Measurements from ENCODE around the gene HOXA7. TPM values are rescaled to one million over a fixed set of nuclear protein-coding genes. Genes with fewer than 3 reads are reported as not detected.

Gene HOXA7
- total and polyA plus RNA-seq, 7 donors, result 4.7 to 23.9 (median 9.1) TPM

GRCh38 chr7:27185854-27186667, 29.6 kb upstream of the HOXA7 start:
- Histone ChIP-seq H3K27me3 (peaks cover 0 to 17% (median 0%) of the 10 kb centered on the region in 3 donors), H3K9me3 (no peaks in the 10 kb centered on the region), H3K4me3 (peak overlapping the region; percentile 71 to 76 (median 72)), H3K4me1 (peaks cover 3 to 82% (median 57%) of the 10 kb centered on the region in 4 donors), H3K36me3 (no peaks in the 10 kb centered on the region), H3K27ac (peak overlapping the region in 3 of 4 donors; percentile 97 to 98 (median 98))
- TF ChIP-seq, protein P1, sequence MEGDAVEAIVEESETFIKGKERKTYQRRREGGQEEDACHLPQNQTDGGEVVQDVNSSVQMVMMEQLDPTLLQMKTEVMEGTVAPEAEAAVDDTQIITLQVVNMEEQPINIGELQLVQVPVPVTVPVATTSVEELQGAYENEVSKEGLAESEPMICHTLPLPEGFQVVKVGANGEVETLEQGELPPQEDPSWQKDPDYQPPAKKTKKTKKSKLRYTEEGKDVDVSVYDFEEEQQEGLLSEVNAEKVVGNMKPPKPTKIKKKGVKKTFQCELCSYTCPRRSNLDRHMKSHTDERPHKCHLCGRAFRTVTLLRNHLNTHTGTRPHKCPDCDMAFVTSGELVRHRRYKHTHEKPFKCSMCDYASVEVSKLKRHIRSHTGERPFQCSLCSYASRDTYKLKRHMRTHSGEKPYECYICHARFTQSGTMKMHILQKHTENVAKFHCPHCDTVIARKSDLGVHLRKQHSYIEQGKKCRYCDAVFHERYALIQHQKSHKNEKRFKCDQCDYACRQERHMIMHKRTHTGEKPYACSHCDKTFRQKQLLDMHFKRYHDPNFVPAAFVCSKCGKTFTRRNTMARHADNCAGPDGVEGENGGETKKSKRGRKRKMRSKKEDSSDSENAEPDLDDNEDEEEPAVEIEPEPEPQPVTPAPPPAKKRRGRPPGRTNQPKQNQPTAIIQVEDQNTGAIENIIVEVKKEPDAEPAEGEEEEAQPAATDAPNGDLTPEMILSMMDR (IDR thresholded peaks at IDR 0.05), result no peak
- TF ChIP-seq EP300 (IDR thresholded peaks at IDR 0.05) (no peak), POLR2A (IDR thresholded peaks at IDR 0.05) (no peak)
- 3 to 8% methylated on average over 24 of the region's 24 CpGs for WGBS, 2 donors
- intact Hi-C loops (cut with DNase I), result no loop called here
- peak; percentile 74 for DNase-seq

DNA sequence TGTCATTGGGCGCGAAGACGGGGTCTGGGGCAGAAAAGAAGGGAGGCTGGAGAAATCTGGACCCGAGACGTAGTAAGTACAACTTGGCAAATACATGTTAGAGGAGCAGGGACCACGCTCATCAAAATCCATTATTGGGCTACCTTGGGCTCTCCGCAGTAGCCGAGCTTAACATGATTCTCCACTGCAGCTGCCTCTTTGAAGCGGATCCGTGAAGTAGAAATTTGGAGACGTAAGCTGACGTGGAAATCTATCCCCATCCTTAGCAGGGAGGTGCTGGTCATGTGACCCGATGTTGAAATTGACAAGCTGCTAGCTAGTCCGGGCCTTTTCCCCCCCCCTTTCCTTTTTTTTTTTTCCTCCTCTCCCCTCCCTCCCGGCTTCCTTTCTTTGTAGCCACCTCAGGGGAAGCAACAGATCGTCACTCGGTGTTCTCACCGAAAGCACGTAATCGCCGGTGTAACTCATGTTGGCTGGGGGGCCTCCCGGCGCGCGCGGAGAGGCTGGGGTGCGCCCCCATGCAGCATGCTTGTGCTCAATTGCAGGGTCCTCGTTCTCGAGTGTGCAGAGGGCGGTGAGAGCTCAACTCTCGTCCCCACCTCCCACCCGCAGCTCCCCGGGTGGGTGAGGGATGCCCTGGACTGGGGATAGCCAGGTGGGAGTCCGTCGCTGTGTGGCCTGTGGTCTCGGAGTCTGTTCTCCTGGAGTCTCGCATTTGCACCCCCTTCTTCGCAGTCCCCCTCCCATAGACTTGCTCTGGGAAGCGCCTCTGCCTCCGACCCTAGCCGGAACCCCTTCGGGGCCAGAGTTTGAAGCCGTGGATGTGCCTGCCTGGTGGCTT, 28.8 kb upstream of the HOXA7 start, which contains the start of gene HOXA11:
Gene HOXA11, minus strand, starts transcription at position 220 of the 841 bp plus-strand sequence. Its CDS starts 88 bp downstream, at position 132.
- Histone ChIP-seq H3K4me3 (peak within 1 kb of the TSS; percentile 71 to 76 (median 72)), H3K9me3 (no peaks in the 10 kb centered on the region), H3K27ac (peak within 1 kb of the TSS in 3 of 4 donors; percentile 97 to 98 (median 98)), H3K27me3 (peaks cover 0 to 17% (median 0%) of the 10 kb centered on the region in 3 donors), H3K36me3 (no peaks in the 10 kb centered on the region), H3K4me1 (peaks cover 3 to 82% (median 57%) of the 10 kb centered on the region in 4 donors)
- intact Hi-C loops (cut with DNase I), result no loop called here
- 2 to 6% methylated on average over 43 of the region's 43 CpGs for WGBS, 2 donors
- TF ChIP-seq POLR2A (IDR thresholded peaks at IDR 0.05) (peak; percentile 82 to 89), POLR2AphosphoS5 (IDR thresholded peaks at IDR 0.05) (peak; percentile 94 to 98 (median 98)), EP300 (IDR thresholded peaks at IDR 0.05) (peak in 2 of 4 donors; percentile 59 to 68)
- TF ChIP-seq, protein P1 (IDR thresholded peaks at IDR 0.05), result no peak
- DNase-seq, result peak; percentile 97

GRCh38 chr7:27184337-27185012, 28.0 kb upstream of the HOXA7 start:
- Histone ChIP-seq H3K27ac (peak overlapping the region in 3 of 4 donors; percentile 97 to 98 (median 98)), H3K4me3 (peak overlapping the region; percentile 71 to 76 (median 72))
- 1% methylated on average over 72 of the region's 72 CpGs for WGBS, 2 donors

More at GRCh38 chr7:27184337-27185012, 28.0 kb upstream of the HOXA7 start:
- DNase-seq, result peak; percentile 85
- peaks cover 3 to 78% (median 52%) of the 10 kb centered on the region in 4 donors for H3K4me1 ChIP-seq
- intact Hi-C loops (cut with DNase I), result no loop called here
- no peaks in the 10 kb centered on the region for H3K36me3 ChIP-seq
- H3K9me3 ChIP-seq, result no peaks in the 10 kb centered on the region
- peak; percentile 62 to 85 (median 75) for TF ChIP-seq POLR2AphosphoS5 (IDR thresholded peaks at IDR 0.05)
- TF ChIP-seq POLR2A (IDR thresholded peaks at IDR 0.05), result peak in 1 of 2 donors; percentile 52
- TF ChIP-seq, protein P1 (IDR thresholded peaks at IDR 0.05), result no peak
- no peak for TF ChIP-seq EP300 (IDR thresholded peaks at IDR 0.05)
- H3K27me3 ChIP-seq, result peaks cover 0 to 17% (median 0%) of the 10 kb centered on the region in 3 donors
